GM18498 (cell line): ENCODE measurements around the gene ZNF474.
"Not testable (repeated sequence)": the region's sequence is repeated elsewhere in the genome, so short reads cannot be mapped to it uniquely, and the experiment has no call there.

Experiments
- ATAC-seq: cut with Tn5 transposase; IDR thresholded peaks from one replicate; pipeline ENCODE4 v1.9.1; 2021; ENCODE audit warnings: mild to moderate bottlenecking, moderate library complexity; ENCODE audit not compliant: unreplicated experiment

The ZNF474 gene

GRCh38 chr5:122129306-122129705 lies at the start of gene ZNF474:
Gene ZNF474 (plus strand): TSS chr5:122129546. CDS start chr5:122151991, 22,445 bp downstream.
- no peak for ATAC-seq

- ATAC-seq, result no peak
These were observed 47.8 kb upstream of the ZNF474 start for GRCh38 chr5:122081541-122081940.

- peak; percentile 75 for ATAC-seq
These were observed 45.8 kb upstream of the ZNF474 start for GRCh38 chr5:122083535-122083934.

- no peak for ATAC-seq
These were observed 44.3 kb upstream of the ZNF474 start for GRCh38 chr5:122085041-122085440.

GRCh38 chr5:122089096-122090013 lies 40.0 kb upstream of the ZNF474 start:
- no peak for ATAC-seq

- ATAC-seq, result no peak
These were observed 37.3 kb upstream of the ZNF474 start for GRCh38 chr5:122091936-122092600.

GRCh38 chr5:122093415-122094180 lies 35.7 kb upstream of the ZNF474 start:
- no peak for ATAC-seq

GRCh38 chr5:122094251-122094650 lies 35.1 kb upstream of the ZNF474 start:
- not testable (repeated sequence) for ATAC-seq

GRCh38 chr5:122095158-122095557 lies 34.2 kb upstream of the ZNF474 start:
- ATAC-seq, result no peak

GRCh38 chr5:122097391-122097790 lies 32.0 kb upstream of the ZNF474 start:
- no peak for ATAC-seq

- ATAC-seq, result no peak
These were observed 30.1 kb upstream of the ZNF474 start for GRCh38 chr5:122099060-122099790.

GRCh38 chr5:122101636-122102285 lies 27.6 kb upstream of the ZNF474 start:
- peak; percentile 87 for ATAC-seq

- no peak for ATAC-seq
These were observed 26.5 kb upstream of the ZNF474 start for GRCh38 chr5:122102825-122103224.

GRCh38 chr5:122105909-122106308 lies 23.4 kb upstream of the ZNF474 start:
- ATAC-seq, result no peak

GRCh38 chr5:122107016-122107415 lies 22.3 kb upstream of the ZNF474 start:
- ATAC-seq, result no peak

GRCh38 chr5:122110987-122111386 lies 18.4 kb upstream of the ZNF474 start:
- ATAC-seq, result no peak

- no peak for ATAC-seq
These were observed 17.9 kb upstream of the ZNF474 start for GRCh38 chr5:122111460-122111859.

GRCh38 chr5:122112063-122112462 lies 17.3 kb upstream of the ZNF474 start:
- ATAC-seq, result no peak

GRCh38 chr5:122112733-122113558 lies 16.4 kb upstream of the ZNF474 start:
- ATAC-seq, result no peak
